GM18861 (cell line): ENCODE results near the gene PTPN1.
"Not testable (repeated sequence)": the region's sequence is repeated elsewhere in the genome, so short reads cannot be mapped to it uniquely, and the experiment has no call there.

Experiments
- ATAC-seq: cut with Tn5 transposase; IDR thresholded peaks from one replicate; pipeline ENCODE4 v1.9.1; 2021; ENCODE audit not compliant: unreplicated experiment

PTPN1 gene

GRCh38 chr20:50604451-50604850 is 94.3 kb downstream of the PTPN1 start:
- no peak for ATAC-seq

- no peak for ATAC-seq
Measured at GRCh38 chr20:50605136-50605535, 95.0 kb downstream of the PTPN1 start.

- no peak for ATAC-seq
Measured at GRCh38 chr20:50607436-50607835, 97.3 kb downstream of the PTPN1 start.

GRCh38 chr20:50607850-50608749 is 97.9 kb downstream of the PTPN1 start:
- ATAC-seq = no peak

- ATAC-seq = no peak
Measured at GRCh38 chr20:50608750-50609104, 98.5 kb downstream of the PTPN1 start.

GRCh38 chr20:50609438-50609989 is 99.3 kb downstream of the PTPN1 start:
- no peak for ATAC-seq

GRCh38 chr20:50610212-50610718 is 100.1 kb downstream of the PTPN1 start:
- ATAC-seq = no peak

- no peak for ATAC-seq
Measured at GRCh38 chr20:50611128-50611810, 101.1 kb downstream of the PTPN1 start.

- ATAC-seq = no peak
Measured at GRCh38 chr20:50613438-50614169, 103.4 kb downstream of the PTPN1 start.

- no peak for ATAC-seq
Measured at GRCh38 chr20:50615407-50615806, 105.2 kb downstream of the PTPN1 start.

- ATAC-seq = no peak
Measured at GRCh38 chr20:50617022-50617421, 106.8 kb downstream of the PTPN1 start.

GRCh38 chr20:50618537-50618936 is 108.4 kb downstream of the PTPN1 start:
- no peak for ATAC-seq

GRCh38 chr20:50620459-50620858 is 110.3 kb downstream of the PTPN1 start:
- not testable (repeated sequence) for ATAC-seq

- ATAC-seq = no peak
Measured at GRCh38 chr20:50621068-50621665, 111.0 kb downstream of the PTPN1 start.

GRCh38 chr20:50624351-50625016 is 114.3 kb downstream of the PTPN1 start:
- ATAC-seq = no peak

- no peak for ATAC-seq
Measured at GRCh38 chr20:50625986-50626677, 115.9 kb downstream of the PTPN1 start.

GRCh38 chr20:50627747-50628146 is 117.6 kb downstream of the PTPN1 start:
- ATAC-seq = no peak

GRCh38 chr20:50628332-50628731 is 118.1 kb downstream of the PTPN1 start:
- ATAC-seq = no peak

- ATAC-seq = no peak
Measured at GRCh38 chr20:50628853-50629669, 118.9 kb downstream of the PTPN1 start.
